Vagina (tissue), 2 donors: ENCODE measurements around the gene FGF4.

ENCODE experiments used
- CTCF ChIP-seq, 3 experiments: fragments of 450-650 bp in 2 of 3; fragments of 200-600 bp in 1 of 3; sonication (generic) in 1 of 3; IDR thresholded peaks; one replicate each; pipeline ENCODE4 v1.5.1; 2017 to 2019; ENCODE audit warnings: antibody characterized with exemption in 3 of 3, mild to moderate bottlenecking in 2 of 3, moderate library complexity in 2 of 3
- POLR2AphosphoS5 ChIP-seq, 2 donors: sonication (generic); formaldehyde crosslinking; IDR thresholded peaks; one replicate each; pipeline ENCODE4 v1.9.0; 2017; ENCODE audit warnings: antibody characterized with exemption in 2 of 2, mild to moderate bottlenecking in 2 of 2, low read depth in 1 of 2; ENCODE audit not compliant: insufficient read depth in 1 of 2

GRCh38 chr11:69797156-69797555 lies 22.0 kb upstream of the FGF4 start:
- TF ChIP-seq CTCF (IDR thresholded peaks at IDR 0.05) (no peak), POLR2AphosphoS5 (IDR thresholded peaks at IDR 0.05; ENCODE audit: insufficient read depth in 1 of 2, low read depth in 1 of 2) (no peak)
